ENCODE data around the gene CLCN5. TPM values are rescaled to one million over a fixed set of nuclear protein-coding genes. Genes with fewer than 3 reads are reported as not detected.

Gene CLCN5
- total RNA-seq, 3 donors from 2014 or later, result 5.0 to 7.5 (median 6.6) TPM

DNA sequence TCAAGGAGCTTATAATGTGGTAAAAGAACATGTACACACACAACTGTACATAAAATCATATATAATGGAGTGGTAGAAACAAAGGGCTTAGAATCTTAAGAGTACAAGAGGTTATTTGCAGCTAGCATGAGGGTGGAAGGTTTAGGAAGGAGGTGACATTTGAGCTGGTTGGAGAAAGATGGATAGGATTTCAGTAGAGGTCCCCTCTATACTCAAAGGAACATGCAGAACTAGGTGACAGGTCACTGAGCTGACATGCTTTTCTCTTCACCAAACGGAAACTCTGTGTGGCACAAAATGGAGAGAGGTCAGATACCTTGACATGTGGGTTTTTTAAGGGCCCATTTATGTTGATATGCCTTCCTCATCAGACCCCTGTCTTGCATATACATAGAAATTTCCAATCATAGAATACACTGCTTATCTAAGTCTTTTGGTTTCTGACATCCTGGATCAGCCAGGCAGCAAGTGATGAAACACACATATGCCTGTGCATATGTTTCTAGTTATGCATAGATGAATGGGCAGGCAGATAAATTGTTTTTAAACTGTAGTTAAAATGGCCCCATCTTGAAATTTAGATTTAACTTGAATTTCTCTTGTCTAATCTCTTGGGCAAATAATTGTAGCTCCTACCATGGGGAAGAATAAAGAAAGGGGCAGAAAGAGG, 29.3 kb downstream of the CLCN5 start:
- intact Hi-C loops (cut with DNase I; ENCODE audit: low total_unique reads), result no loop called here
- no peak overlapping the region for H3K4me3 ChIP-seq
- H3K27ac ChIP-seq, result no peak overlapping the region
- H3K36me3 ChIP-seq, result no peaks in the 10 kb centered on the region
- no peak for TF ChIP-seq POLR2A (IDR thresholded peaks at IDR 0.05)
- no peak for TF ChIP-seq CTCF (IDR thresholded peaks at IDR 0.05)
- TF ChIP-seq POLR2AphosphoS5 (IDR thresholded peaks at IDR 0.05), result no peak
- H3K9me3 ChIP-seq, result no peaks in the 10 kb centered on the region
- no peaks in the 10 kb centered on the region for H3K4me1 ChIP-seq
- peaks cover 0 to 19% of the 10 kb centered on the region in 2 donors for H3K27me3 ChIP-seq
- no peak for DNase-seq (ENCODE audit: low spot score in 2 of 2)

GRCh38 chrX:49956313-49956712, 33.9 kb downstream of the CLCN5 start:
- Histone ChIP-seq H3K9me3 (no peaks in the 10 kb centered on the region), H3K27ac (no peak overlapping the region), H3K4me3 (no peak overlapping the region), H3K27me3 (peaks cover 0 to 44% of the 10 kb centered on the region in 2 donors), H3K4me1 (no peaks in the 10 kb centered on the region), H3K36me3 (no peaks in the 10 kb centered on the region)
- no peak for DNase-seq (ENCODE audit: low spot score in 2 of 2)
- TF ChIP-seq POLR2AphosphoS5 (IDR thresholded peaks at IDR 0.05) (no peak), POLR2A (IDR thresholded peaks at IDR 0.05) (no peak), CTCF (IDR thresholded peaks at IDR 0.05) (no peak)
- intact Hi-C loops (cut with DNase I; ENCODE audit: low total_unique reads), result no loop called here

DNA sequence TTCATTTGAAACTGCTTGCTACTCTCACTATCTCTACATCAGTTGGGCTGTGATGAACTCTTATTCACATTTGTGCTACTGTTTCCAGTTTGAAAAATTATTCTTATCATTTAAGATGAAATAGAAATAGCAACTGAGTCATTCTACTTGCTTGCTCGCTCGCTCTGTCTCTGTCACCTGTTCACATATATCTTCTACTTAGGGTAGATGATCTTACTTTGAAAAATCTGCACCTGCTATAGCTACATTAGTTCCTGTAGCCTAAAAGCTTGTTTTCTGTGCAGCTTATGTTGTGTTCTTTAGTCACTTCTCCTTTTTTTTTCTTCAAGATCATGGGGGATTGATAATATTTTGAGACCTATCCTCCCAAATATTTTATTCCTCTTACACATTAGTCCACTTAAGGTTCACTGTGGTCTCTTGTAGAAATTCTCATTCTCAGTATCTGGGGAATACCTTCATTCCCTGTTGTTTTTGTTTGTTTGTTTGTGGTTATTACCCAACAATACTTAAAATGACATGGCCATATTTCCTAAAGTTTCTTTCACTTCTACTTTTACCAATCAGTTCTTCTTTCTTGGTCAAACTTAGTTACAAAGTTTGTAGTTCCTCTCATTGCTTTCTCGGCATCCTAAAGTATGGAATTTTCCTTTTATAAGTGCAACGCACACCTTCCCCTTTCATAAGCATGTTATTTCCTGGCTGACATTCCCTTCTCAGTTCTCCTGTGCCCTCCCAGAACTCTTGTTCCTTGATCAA, 36.5 kb downstream of the CLCN5 start:
- Histone ChIP-seq H3K9me3 (no peaks in the 10 kb centered on the region), H3K4me3 (no peak overlapping the region), H3K36me3 (no peaks in the 10 kb centered on the region), H3K27me3 (peaks cover 0 to 53% of the 10 kb centered on the region in 2 donors), H3K27ac (no peak overlapping the region), H3K4me1 (no peaks in the 10 kb centered on the region)
- no peak for TF ChIP-seq POLR2AphosphoS5 (IDR thresholded peaks at IDR 0.05)
- TF ChIP-seq POLR2A (IDR thresholded peaks at IDR 0.05), result no peak
- no peak for TF ChIP-seq CTCF (IDR thresholded peaks at IDR 0.05)
- DNase-seq (ENCODE audit: low spot score in 2 of 2), result no peak
- intact Hi-C loops (cut with DNase I; ENCODE audit: low total_unique reads), result no loop called here

DNA sequence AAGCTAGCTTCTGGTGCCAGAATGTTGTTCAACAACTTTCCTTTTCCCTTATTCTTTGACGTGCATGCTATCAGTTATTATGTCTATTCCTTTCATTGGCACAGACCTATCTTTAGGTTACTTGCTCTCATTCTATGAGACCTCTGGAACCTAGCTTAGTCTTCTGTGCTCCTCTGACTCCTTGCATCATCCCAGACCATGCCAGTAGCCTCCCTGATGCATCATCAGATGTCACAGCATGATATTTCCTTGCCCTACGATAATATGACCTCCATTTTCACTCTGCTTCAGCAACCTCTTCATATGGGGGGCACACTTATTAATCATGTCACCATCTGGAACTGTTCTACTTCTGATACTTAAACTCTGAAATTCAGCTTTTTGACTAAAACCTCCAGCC, 37.2 kb downstream of the CLCN5 start:
- H3K4me1 ChIP-seq, result no peaks in the 10 kb centered on the region
- no peaks in the 10 kb centered on the region for H3K9me3 ChIP-seq
- intact Hi-C loops (cut with DNase I; ENCODE audit: low total_unique reads), result no loop called here
- peaks cover 0 to 53% of the 10 kb centered on the region in 2 donors for H3K27me3 ChIP-seq
- no peak overlapping the region for H3K27ac ChIP-seq
- no peak for TF ChIP-seq CTCF (IDR thresholded peaks at IDR 0.05)
- TF ChIP-seq POLR2A (IDR thresholded peaks at IDR 0.05), result no peak
- TF ChIP-seq POLR2AphosphoS5 (IDR thresholded peaks at IDR 0.05), result no peak
- no peaks in the 10 kb centered on the region for H3K36me3 ChIP-seq
- DNase-seq (ENCODE audit: low spot score in 2 of 2), result no peak
- no peak overlapping the region for H3K4me3 ChIP-seq

DNA sequence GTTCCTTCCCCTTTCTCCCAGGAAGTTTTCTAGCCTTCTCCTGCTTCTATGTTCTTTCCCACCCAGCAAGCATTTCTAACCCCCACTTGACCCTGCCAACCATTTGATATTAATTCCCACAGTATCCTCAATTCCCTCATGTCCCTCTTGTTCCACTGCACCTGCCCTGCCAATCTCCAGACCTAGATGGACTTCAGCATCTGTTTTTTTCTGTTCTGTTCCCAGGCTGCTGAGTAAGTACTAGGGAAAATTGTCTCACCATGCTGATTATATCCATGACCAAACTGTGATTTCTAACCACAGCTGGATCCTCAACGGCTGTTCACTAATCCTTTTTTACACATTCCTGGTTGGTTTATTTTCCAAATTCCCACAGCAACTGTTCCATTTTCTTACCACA, 37.7 kb downstream of the CLCN5 start:
- no peak overlapping the region for H3K4me3 ChIP-seq
- DNase-seq (ENCODE audit: low spot score in 2 of 2), result no peak
- intact Hi-C loops (cut with DNase I; ENCODE audit: low total_unique reads), result no loop called here
- no peaks in the 10 kb centered on the region for H3K9me3 ChIP-seq
- peaks cover 0 to 53% of the 10 kb centered on the region in 2 donors for H3K27me3 ChIP-seq
- no peaks in the 10 kb centered on the region for H3K4me1 ChIP-seq
- TF ChIP-seq POLR2A (IDR thresholded peaks at IDR 0.05), result no peak
- no peak for TF ChIP-seq CTCF (IDR thresholded peaks at IDR 0.05)
- TF ChIP-seq POLR2AphosphoS5 (IDR thresholded peaks at IDR 0.05), result no peak
- H3K27ac ChIP-seq, result no peak overlapping the region
- no peaks in the 10 kb centered on the region for H3K36me3 ChIP-seq

All from breast epithelium (tissue), 4 donors.